EH (cell line): Measurements from ENCODE around the gene CHMP4B.
"Not testable (repeated sequence)": the region's sequence is repeated elsewhere in the genome, so short reads cannot be mapped to it uniquely, and the experiment has no call there.

Experiments used
- DNase-seq: peaks from one replicate; pipeline ENCODE4 v3.0.0-alpha.2; 2015; ENCODE audit warnings: low read depth

CHMP4B gene

DNA sequence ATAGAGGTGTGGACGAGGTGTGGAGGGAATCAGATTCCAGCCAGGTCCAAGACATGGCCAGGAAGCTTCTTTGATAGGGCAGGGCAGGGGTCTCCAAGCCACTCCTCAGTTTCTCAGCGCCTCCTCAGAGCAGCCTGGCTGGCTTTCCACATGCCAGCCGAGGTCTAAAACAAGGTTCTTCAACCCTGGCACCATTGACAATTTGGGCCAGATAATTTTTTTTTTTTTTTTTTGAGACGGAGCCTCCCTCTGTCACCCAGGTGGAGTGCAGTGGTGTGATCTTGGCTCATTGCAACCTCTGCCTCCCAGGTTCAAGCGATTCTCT, 21.3 kb upstream of the CHMP4B start:
- no peak for DNase-seq

DNA sequence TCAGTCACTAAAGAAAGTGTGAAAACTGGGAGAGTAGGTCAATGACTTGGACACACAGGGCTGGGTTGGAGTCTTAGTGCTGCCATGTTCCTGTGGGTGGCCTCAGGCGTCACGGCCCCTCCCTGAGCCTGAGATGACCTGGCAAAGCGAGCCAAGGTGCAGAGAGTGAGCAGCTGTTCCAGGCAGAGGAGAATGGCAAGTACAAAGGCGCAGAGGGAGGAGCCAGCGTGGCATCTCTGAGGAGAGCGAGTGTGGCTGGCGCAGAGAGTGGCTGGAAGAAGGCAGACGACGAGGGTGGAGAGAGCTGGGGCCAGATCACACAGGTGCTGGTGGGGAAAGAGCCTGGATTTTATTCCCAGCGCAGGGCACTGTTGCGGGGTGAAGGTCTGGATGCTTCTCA, 20.6 kb upstream of the CHMP4B start:
- DNase-seq, result no peak

DNA sequence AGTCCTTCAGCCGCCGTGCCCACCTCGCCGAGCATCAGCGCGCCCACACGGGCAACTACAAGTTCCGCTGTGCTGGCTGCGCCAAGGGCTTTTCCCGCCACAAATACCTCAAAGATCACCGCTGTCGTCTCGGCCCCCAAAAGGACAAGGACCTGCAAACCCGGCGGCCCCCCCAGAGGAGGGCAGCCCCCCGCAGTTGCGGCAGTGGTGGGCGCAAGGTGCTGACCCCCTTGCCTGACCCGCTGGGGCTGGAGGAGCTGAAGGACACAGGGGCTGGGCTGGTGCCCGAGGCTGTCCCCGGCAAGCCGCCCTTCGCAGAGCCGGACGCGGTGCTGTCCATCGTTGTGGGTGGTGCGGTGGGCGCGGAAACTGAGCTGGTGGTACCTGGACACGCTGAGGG, 20.1 kb upstream of the CHMP4B start:
- DNase-seq, result no peak

DNA sequence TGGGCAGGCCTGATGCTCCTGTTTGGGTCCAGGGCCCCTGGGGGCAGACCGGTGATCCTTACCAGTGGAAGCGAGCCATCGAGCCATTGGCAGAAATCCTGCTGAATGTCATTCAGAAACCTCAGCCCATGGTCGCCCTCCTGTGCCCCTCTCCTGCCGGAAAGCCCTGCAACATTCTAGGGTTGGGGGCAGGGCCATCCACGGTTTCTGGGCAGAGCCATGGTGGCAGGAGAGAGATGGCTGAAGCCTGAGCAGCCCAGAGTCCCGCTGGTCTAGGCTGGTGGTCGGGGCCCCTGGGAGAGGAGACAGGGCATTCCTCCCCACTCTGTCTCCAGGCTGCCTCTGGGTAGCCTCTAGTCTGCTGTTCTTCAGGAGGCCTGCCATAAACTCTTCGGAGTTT, 19.6 kb upstream of the CHMP4B start:
- DNase-seq, result no peak

DNA sequence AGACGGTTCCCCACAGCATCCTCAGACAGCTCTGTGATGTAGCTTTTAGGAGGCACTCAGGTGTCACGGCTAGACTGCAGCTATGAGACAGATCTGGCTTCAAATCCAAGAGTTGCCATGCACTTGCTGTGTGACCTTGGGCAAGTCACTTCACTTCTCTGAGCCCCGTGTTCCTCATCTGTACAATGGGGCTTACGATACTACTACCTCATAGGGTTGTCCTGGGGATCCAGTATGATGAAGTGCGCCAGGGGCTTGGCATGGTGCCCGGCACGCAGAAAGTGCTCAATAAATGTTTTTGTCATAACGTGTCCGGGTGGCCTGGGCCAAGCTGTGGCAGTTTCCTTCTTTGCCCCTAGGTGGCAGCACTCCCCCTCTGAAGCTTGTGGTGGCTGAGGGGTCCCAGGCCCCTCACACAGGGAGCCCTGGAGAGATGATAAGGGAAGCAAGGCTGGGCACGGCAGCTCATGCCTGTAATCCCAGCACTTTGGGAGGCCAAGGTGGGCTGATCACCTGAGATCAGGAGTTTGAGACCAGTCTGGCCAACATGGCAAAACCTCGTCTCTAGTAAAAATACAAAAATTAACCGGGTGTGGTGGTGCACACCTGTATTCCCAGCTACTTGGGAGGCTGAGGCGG, 19.1 kb upstream of the CHMP4B start:
- peak; percentile 46 for DNase-seq

DNA sequence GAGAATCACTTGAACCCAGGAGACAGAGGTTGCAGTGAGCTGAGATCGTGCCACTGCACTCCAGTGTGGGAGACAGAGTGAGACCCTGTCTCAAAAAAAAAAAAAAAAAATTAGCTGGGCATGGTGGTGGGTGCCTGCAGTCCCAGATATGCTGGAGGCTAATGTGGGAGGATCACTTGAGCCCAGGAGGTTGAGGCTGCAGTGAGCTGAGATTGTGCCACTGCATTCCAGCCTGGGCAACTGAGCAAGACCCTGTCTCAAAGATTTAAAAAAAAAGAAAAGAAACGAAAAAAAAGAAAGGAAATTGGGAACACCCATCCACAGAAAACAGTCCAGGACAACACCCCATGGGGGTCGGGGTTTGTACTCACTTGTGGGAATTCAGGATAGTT, 18.6 kb upstream of the CHMP4B start:
- DNase-seq, result not testable (repeated sequence)

DNA sequence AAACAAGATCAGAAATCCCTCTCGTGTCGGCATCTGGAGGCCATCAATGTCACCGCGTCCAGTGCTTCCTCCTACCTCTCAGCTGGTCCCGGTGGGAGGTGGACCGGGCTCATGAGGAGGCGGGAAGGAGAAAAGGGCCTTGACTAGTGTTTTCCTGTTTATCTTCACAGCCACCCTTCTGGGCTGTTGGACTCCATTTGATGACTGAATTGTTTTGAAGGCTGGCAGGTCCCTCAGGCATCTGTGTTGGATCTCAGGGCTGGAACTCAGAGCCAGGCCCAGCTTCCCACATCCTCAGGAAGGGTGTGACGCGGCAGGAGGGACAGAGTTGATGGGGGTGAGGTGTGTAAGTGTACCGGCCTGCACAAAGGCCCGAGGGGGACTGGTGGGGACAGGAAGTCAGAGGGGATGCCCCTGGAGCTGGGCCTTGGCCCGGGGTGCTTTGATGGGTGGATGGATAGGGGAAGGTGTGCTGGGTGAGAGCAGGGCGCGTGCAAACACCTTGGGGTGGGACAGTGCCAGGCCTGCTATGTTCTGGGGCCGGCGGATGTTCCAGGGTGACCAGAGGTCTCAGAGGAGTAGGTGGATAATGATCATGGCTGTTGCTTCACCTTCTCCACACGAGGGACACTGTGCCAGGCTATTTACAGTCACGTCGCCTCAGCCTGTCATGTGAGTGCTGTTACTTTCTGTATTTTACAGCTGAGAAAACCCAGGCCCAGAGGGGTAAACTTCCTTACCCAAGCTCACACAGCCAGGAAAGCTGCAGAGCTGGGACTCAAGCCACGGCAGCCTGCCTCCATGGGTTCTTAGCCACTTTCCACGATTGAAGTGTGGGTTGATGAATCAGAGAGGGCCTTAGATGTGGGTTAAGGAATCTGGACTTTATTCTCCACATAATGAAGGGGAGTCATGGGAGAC, 17.9 kb upstream of the CHMP4B start:
- DNase-seq, result peak; percentile 22

DNA sequence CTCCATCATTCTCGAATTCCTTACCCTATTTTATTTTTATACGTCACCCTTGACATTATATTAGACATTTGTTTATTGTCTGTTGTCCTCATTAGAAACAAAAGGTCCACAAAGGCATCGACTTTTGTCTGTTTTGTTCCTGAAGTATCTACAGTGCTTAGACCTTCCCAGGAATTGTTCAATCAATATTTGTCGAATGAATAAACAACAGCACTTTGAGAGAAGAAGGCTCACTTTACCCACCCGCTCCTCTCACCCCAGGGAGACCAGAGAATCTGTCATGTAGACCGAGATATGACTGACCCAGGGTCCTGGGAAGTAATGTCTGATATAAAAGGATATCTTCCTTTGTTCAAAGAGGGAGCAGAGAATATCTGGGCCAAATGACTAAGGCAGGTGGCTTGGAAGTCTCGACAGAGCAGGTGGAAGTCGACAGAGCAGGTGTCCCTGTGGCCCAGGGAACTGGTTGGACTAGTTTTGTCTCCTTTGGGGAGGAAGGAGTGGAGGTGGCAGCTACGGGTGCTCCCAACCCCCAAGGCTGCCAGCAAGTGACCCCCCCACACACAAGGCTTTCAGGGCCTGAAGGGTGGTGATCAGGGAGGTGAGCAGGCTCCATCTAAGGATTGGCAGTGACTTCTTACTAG, 14.8 kb upstream of the CHMP4B start:
- no peak for DNase-seq

DNA sequence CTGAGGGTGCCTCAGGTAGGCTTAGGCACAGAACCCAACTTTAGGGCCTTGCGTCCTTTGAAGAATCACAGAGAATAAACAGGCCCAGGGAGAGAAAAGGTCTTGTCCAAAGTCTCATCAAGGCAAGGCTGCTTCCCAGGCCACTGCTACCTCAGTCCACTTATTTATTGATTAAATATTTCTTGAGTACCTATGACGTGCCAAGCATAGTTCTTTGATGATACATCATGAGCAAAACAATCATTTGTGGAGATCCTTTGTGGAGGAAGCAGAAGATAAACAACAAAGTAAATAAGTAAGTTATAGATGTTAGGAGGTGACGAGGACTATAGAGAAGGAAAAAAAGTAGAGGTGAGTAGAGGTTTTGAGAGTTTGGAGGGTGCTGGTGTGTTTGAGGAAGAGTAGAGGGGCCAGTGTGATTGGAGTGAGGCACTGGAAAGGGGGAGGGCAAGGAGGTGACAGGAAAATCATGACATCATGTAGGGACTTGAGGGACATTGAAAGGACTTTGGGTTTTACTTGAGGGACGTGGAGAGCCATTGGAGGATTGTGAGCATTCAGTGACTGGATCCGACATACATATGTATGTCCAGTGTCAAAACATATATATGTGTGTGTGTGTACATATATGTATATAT, 14.1 kb upstream of the CHMP4B start:
- no peak for DNase-seq

DNA sequence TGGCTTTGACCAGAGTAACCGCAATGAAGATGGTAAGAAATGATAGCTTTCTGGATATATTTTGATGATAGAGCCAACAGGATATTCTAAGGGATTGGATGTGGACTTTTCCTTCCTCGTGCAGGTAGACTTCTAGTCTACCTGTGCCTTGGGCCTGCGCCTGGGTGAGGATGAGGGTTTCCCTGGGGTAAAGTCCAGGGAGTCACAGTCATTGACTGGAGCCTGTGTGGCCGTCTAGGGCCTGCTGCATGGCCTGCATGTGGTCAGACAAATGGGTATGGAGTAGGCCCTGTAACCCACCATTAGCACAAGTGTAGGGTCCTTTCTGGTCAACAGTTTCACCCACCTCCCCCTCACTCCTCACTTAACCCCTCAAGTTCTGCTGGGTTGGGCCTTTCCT, 12.7 kb upstream of the CHMP4B start:
- DNase-seq, result no peak

DNA sequence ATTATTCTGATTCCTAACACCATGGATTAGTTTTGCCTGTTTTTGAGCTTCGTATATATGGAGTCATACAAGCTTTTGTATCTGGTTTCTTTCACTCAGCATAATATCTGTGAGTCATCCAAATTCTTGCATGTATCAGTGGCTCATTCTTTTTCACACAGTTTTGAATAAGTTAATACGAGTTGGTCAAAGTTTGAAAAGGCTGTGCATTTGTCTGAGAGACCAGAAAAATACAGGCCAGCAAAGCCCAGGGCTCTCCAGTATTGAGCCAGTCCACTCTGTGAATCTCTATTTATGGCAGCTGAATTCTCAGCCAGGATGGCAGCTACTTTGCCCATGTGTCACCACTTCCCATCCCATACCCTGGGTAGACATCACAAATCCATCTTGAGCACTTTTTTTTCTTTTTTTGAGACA, 7.2 kb upstream of the CHMP4B start:
- DNase-seq, result peak; percentile 76

DNA sequence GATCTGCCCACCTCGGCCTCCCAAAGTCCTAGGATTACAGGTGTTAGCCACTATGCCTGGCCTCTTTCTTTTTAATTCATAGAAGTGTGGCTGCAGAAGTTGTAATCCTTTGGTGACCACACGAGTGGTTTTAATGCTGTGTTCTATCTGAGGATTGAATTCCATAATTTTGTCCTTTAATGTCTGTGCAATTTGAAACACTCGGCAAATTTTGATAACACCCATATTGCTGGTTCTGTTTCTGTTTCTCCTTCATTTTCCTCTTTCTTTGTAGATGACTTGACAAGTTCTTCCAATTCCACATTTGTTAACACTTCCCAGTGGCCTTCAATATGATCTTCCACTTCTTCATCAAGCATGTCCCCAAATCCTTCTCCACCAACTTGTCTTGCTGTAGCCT, 2.8 kb upstream of the CHMP4B start:
- DNase-seq, result no peak

DNA sequence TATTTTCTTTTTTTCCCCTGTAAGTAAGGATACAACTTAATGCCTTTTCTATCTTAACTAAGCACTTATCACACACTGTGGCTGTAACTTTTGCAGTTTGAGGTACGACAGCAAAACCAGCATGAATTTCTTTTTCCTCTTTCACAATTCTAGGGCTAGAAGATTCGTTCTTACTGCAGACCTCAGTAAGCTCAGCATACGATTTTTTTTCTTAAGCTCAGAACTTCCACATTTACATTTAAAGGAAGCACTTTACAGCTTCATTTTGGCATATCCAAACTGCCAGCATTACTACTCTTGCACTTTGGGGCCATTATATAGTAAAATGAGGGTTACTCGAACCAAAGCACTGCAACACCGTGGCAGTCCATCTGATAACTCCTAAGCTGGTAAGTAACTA, 889 bp upstream of the CHMP4B start:
- no peak for DNase-seq

DNA sequence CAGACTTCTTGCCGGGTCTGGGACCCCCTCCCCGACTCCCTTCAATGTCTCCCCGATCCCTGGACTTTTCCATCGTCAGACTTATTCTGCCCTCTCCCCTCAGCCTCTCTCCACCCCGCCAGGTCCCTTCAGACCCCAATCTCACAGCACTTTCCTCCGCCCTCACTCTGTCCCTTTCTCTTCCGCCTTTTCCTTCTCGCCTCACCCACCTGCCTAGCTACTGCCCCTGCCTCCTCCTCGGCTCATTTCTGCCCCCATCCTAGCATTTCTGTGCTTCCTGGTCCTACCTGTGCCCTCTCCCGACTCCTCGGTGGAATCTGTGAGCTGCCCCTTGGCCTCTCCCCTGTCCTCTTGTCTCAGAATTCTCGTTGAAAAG, 616 bp downstream of the CHMP4B start:
- no peak for DNase-seq

DNA sequence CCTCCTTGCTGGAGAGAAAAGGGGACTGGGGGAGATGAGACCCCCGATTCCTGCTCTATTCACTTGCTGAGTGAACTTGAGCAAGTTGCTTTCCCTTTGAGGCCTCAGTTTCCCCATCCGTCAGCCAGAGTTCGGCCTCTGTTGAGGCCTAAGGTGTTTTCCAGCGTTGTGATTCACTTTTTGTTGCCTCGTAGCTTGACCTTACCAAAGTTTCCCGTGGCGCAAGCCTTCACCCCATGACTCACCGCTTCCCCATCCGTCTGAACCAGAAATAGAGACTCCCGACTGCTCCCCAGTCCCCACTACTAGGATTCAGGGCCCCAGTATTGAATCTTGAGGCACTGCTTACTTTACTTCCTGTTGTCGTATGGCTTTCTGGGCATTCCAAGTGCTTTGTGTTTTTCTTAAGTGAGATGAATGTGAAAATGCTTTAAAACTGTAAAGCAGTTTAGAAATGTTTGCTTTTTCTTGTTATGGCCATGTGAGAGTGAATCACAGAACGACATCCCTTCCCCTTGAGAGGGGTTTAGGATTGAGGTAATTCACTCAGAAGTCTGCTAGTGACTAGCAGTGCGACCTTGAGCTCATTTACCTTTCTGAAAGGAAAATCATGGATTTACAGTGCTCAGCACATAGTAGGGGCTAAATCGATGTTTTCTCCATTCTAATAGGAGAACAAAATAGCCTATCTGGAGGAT, 1.2 kb downstream of the CHMP4B start:
- peak; percentile 86 for DNase-seq

DNA sequence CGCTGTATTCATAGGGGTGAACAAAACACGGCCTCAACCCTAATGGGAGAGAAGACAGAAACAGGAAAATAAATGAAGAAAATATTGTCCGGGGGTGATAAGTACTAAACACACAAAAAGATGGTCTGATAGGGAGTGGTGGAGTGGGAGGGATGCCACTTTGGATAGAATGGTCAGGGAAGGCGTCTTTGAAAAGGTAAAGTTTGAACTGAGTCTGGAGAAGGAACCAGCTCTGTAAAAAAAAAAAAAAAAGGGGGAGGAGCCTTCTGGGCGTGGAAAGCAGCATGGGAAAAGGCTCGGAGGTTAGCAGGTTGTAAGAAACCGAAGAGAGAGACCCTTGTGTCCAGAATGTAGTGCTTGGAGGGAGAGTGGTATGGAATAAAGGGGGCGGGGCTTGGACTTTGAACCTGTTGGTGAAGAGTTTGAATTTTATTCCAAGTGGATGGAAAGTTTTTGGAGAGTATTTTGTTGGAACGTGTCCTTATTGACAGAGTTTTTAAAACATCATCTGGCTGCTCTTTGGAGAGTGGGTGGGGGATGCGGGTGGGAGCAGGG, 1.8 kb downstream of the CHMP4B start:
- DNase-seq, result peak; percentile 28

DNA sequence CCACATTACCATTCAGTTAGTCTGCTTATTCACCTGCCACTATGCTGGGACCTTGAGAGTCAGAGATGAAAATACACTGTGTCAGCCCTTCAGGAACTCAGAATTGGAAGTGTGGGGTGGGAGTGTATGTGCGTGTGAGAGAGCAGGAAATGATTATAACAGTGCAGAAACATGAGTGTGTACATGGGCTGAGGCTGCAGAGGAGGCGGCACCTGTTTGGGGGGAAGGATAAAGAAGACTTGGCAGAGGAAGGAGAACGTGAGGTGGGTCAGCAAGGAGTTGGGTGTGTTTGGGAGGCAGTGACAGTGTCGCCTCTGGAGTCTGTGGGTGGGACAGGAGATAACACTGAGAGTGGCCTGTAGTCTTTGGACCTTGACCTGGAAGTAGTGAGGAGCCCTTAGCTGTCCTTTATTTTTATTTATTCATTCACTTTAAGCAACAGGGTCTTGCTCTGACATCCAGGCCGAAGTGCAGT, 3.1 kb downstream of the CHMP4B start:
- DNase-seq, result no peak

DNA sequence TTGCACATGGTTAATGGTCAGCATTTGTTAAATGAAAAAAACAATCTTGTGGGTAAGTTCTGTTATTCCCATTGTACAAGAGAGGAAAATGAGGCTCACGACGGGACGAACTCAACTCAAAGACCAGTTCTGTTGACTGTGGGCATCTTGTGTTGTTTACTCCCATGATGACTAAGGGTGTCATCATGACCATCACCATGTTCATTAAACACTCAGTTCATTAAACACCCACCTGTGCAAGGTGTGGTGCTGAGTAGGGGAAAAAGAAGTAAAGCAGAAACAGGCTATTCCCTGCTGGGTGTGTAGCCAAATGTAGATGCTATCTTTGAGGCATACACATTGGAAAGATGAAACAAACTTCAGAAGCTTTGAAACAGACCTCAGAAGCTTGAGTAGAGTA, 4.5 kb downstream of the CHMP4B start:
- DNase-seq, result no peak

DNA sequence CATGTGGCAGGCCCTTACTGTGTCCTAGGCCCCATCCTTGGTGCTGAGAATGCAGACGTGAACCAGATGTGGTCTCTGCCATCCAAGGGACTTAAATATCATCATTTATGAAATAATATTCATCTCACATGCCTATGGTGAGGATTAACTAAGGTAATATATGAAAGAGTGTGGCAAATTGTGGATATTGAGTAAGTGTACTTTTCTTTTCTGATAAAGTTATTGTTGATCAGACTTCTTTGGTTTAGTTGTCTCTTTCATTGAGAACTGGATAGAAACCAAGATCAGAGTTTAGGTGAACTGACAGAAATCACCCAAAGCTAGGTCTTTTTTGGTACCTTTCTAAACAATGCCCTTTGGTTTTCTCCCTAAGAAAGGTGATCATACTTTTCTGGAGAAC, 5.0 kb downstream of the CHMP4B start:
- no peak for DNase-seq

DNA sequence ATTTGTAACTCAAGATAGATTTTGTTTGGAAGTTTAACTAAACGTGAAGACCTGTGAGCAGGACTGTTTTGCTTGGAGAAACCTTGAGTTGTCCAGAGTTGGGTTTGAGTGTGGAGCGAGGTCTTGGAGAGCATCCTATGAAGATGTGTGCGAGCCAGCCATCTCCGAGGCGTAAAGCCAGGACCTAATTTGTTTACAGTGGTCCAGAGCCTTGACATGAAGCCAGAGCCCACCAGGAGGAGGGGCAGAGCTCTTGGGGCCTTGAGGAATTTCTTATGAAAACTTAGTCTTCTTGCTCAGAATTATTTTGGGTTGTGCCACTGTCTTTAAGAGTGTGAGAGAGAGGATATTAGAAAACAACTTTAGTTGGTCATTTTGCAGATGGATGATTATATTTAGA, 6.3 kb downstream of the CHMP4B start:
- no peak for DNase-seq

DNA sequence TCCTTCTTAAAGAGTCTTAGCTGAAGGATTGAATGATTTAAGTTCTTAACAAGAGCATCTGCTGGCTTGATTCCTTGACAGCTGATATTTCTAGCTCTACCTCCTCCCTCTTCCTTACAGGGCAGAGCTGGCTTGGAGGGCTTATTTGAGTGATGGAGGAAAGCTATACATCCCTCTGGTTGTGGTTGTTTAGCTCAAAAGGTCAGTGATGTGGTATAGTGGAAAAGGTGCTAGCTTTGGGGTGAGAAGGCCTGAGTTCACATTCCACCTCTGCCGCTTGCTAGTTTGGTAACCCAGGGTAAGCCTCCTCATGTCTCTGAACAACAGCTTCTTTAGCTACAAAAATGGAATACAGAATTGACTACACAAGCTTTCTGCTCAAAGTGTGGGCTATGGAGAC, 8.3 kb downstream of the CHMP4B start:
- no peak for DNase-seq

DNA sequence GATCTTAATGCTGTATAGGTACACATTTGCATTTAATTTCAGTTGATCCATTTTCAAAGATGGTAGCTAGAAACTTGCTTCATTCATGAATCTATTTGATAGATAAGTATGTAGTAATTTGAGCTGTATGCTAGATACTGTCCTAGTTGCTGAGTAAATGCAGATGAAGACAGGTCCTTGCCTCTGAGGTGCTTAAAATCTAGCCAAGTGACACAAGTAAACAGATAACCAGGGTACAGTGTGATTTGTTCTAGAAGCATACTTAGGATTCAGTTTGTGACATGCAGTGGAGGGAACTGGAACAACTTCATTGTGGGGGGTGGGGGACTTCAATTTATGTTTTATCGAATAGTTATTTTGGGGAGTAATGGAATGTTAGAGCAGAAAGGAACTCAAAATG, 9.2 kb downstream of the CHMP4B start:
- DNase-seq, result no peak
